GM21381 (cell line): ENCODE results near the gene FZD8.
"Not testable (repeated sequence)": the region's sequence is repeated elsewhere in the genome, so short reads cannot be mapped to it uniquely, and the experiment has no call there.

Source experiments
- ATAC-seq: cut with Tn5 transposase; IDR thresholded peaks from one replicate; pipeline ENCODE4 v1.9.1; 2021; ENCODE audit warnings: mild to moderate bottlenecking, moderate library complexity; ENCODE audit not compliant: unreplicated experiment

The FZD8 gene

GRCh38 chr10:35642035-35642792, at the start of gene FZD8:
Gene FZD8 (minus strand): TSS chr10:35642296. CDS start chr10:35641429, 867 bp downstream.
- ATAC-seq = peak; percentile 92

GRCh38 chr10:35691522-35692236, 49.6 kb upstream of the FZD8 start:
- ATAC-seq = no peak

- no peak for ATAC-seq
These were observed 48.4 kb upstream of the FZD8 start for GRCh38 chr10:35690534-35690933.

- ATAC-seq = not testable (repeated sequence)
These were observed 43.8 kb upstream of the FZD8 start for GRCh38 chr10:35685858-35686257.

GRCh38 chr10:35685402-35685801, 43.3 kb upstream of the FZD8 start:
- ATAC-seq = no peak

- no peak for ATAC-seq
These were observed 42.5 kb upstream of the FZD8 start for GRCh38 chr10:35684586-35684985.

- no peak for ATAC-seq
These were observed 33.8 kb upstream of the FZD8 start for GRCh38 chr10:35675846-35676245.

- ATAC-seq = no peak
These were observed 32.7 kb upstream of the FZD8 start for GRCh38 chr10:35674843-35675242.

GRCh38 chr10:35668865-35669650, 27.0 kb upstream of the FZD8 start:
- no peak for ATAC-seq

- ATAC-seq = no peak
These were observed 25.9 kb upstream of the FZD8 start for GRCh38 chr10:35667971-35668370.

GRCh38 chr10:35667270-35667889, 25.3 kb upstream of the FZD8 start:
- no peak for ATAC-seq

GRCh38 chr10:35661236-35661635, 19.1 kb upstream of the FZD8 start:
- no peak for ATAC-seq

- no peak for ATAC-seq
These were observed 17.4 kb upstream of the FZD8 start for GRCh38 chr10:35659456-35659855.

GRCh38 chr10:35657621-35658020, 15.5 kb upstream of the FZD8 start:
- ATAC-seq = no peak

- ATAC-seq = no peak
These were observed 10.7 kb upstream of the FZD8 start for GRCh38 chr10:35652824-35653223.

- no peak for ATAC-seq
These were observed 8.8 kb upstream of the FZD8 start for GRCh38 chr10:35650894-35651293.

- no peak for ATAC-seq
These were observed 2.2 kb upstream of the FZD8 start for GRCh38 chr10:35644050-35644950.

- ATAC-seq = no peak
These were observed 1.3 kb upstream of the FZD8 start for GRCh38 chr10:35643151-35644049.

- ATAC-seq = no peak
These were observed 658 bp upstream of the FZD8 start for GRCh38 chr10:35642793-35643114.
